GM23338 (cell line): ENCODE results near the gene PCDHB16.
"Not testable (repeated sequence)": the region's sequence is repeated elsewhere in the genome, so short reads cannot be mapped to it uniquely, and the experiment has no call there.

ENCODE experiments used
- CREB1 ChIP-seq: fragments of 250-450 bp; sonication (Bioruptor Pico); IDR thresholded peaks from 2 replicates; pipeline ENCODE4 v1.5.0; 2020; ENCODE audit warnings: low read depth, mild to moderate bottlenecking, moderate library complexity
- CTCF ChIP-seq, 2 experiments: fragments of 200-600 bp in 1 of 2; sonication (generic) in 1 of 2; conservative IDR thresholded peaks; 2 replicates each; pipeline versions ENCODE4 v1.5.1 to v1.6.1; 2016 to 2017; ENCODE audit warnings: antibody characterized with exemption in 2 of 2, low read depth in 2 of 2, mild to moderate bottlenecking in 2 of 2, moderate library complexity in 1 of 2
- EZH2phosphoT487 ChIP-seq: fragments of 200-600 bp; sonication (generic); IDR thresholded peaks from one replicate; pipeline ENCODE4 v1.8.1; 2018; ENCODE audit warnings: antibody characterized with exemption; ENCODE audit not compliant: unreplicated experiment
- JUNB ChIP-seq: IDR thresholded peaks from one replicate; pipeline ENCODE4 v1.6.1; 2016; ENCODE audit warnings: antibody characterized with exemption; ENCODE audit not compliant: unreplicated experiment
- POLR2AphosphoS5 ChIP-seq: IDR thresholded peaks from 2 replicates; pipeline ENCODE4 v1.6.1; 2016; ENCODE audit warnings: antibody characterized with exemption, low read depth
- REST ChIP-seq: IDR thresholded peaks from one replicate; pipeline ENCODE4 v1.6.1; 2018; ENCODE audit warnings: antibody characterized with exemption; ENCODE audit not compliant: unreplicated experiment
- STAT1 ChIP-seq: IDR thresholded peaks from one replicate; pipeline ENCODE4 v1.6.1; 2016; ENCODE audit warnings: antibody characterized with exemption; ENCODE audit not compliant: unreplicated experiment

GRCh38 chr5:141214583-141214982, 32.4 kb downstream of the PCDHB16 start:
- TF ChIP-seq REST; CTCF (conservative IDR thresholded peaks at IDR 0.05; ENCODE audit: low read depth in 2 of 2); POLR2AphosphoS5; EZH2phosphoT487; CREB1; STAT1; JUNB: not testable (repeated sequence)
